Measurements from ENCODE around the gene SKI.

GRCh38 chr1:2355373-2356261 is 127.5 kb downstream of the SKI start:
- TF ChIP-seq CTCF (IDR thresholded peaks at IDR 0.05; ENCODE audit: low read length) (no peak), EZH2phosphoT487 (IDR thresholded peaks at IDR 0.05; ENCODE audit: low read length) (no peak)

Data from MM.1S (cell line).